ENCODE data around the gene CCDC6. TPM values are rescaled to one million over a fixed set of nuclear protein-coding genes. Genes with fewer than 3 reads are reported as not detected.

CCDC6 gene
- total and polyA plus RNA-seq, 9 of the 15 experiments (the other 6 are each of a cell fraction or from before 2014, with no cell fraction given) = 10.4 to 41.0 (median 20.9) TPM

GRCh38 chr10:59907918-59908807 lies 1.8 kb upstream of the CCDC6 start (continued):
- peak; percentile 59; the same call in 1 of the 2 replicates for TF ChIP-seq ZNF589 (CRISPR knock-in tag; IDR thresholded peaks at IDR 0.05; ENCODE audit: low read depth)
- TF ChIP-seq HBP1 (CRISPR knock-in tag; IDR thresholded peaks at IDR 0.05) = no peak
- no peak; the same call in 1 of the 2 replicates for TF ChIP-seq ZNF24 (IDR thresholded peaks at IDR 0.05)
- TF ChIP-seq ID3 (CRISPR knock-in tag; IDR thresholded peaks at IDR 0.05) = no peak
- TF ChIP-seq ID3 (tag; IDR thresholded peaks at IDR 0.05) = peak; percentile 38; the same call in 1 of the 2 replicates
- TF ChIP-seq CBFA2T2 (conservative IDR thresholded peaks at IDR 0.05) = no peak
- TF ChIP-seq CBX3 (IDR thresholded peaks at IDR 0.05; ENCODE audit: borderline replicate concordance in 1 of 2, low read length in 2 of 2) = no peak
- TF ChIP-seq TAF7 (tag; IDR thresholded peaks at IDR 0.05) = peak; percentile 46; the same call in 1 of the 2 replicates
- no peak for TF ChIP-seq BACH1 (tag; IDR thresholded peaks at IDR 0.05)
- no peak for TF ChIP-seq YBX1 (IDR thresholded peaks at IDR 0.05)
- TF ChIP-seq MTA1 (IDR thresholded peaks at IDR 0.05; ENCODE audit: borderline replicate concordance) = no peak
- TF ChIP-seq ESRRA (IDR thresholded peaks at IDR 0.05; ENCODE audit: borderline replicate concordance, low read depth) = no peak
- TF ChIP-seq ZNF133 (CRISPR knock-in tag; IDR thresholded peaks at IDR 0.05) = no peak
- TF ChIP-seq ZFP30 (CRISPR knock-in tag; IDR thresholded peaks at IDR 0.05; ENCODE audit: borderline replicate concordance) = no peak
- no peak for TF ChIP-seq HLTF (IDR thresholded peaks at IDR 0.05)
- no peak for TF ChIP-seq RBM22 (IDR thresholded peaks at IDR 0.05; ENCODE audit: low read depth, low read length, poor library complexity, severe bottlenecking)
- TF ChIP-seq ZBTB12 (CRISPR knock-in tag; IDR thresholded peaks at IDR 0.05) = no peak
- TF ChIP-seq PHF8 (IDR thresholded peaks at IDR 0.05; ENCODE audit: borderline replicate concordance, low read length) = peak; percentile 61; the same call in 1 of the 2 replicates
- TF ChIP-seq CREBBP (IDR thresholded peaks at IDR 0.05; ENCODE audit: low read depth, low read length) = no peak
- no peak for TF ChIP-seq ZNF785 (CRISPR knock-in tag; IDR thresholded peaks at IDR 0.05)
- no peak for TF ChIP-seq ZNF165 (CRISPR knock-in tag; IDR thresholded peaks at IDR 0.05; ENCODE audit: borderline replicate concordance)
- TF ChIP-seq JUNB (CRISPR knock-in tag; conservative IDR thresholded peaks at IDR 0.05) = no peak
- TF ChIP-seq CBX1 (IDR thresholded peaks at IDR 0.05; ENCODE audit: low read depth) = no peak
- no peak for TF ChIP-seq ZNF445 (CRISPR knock-in tag; IDR thresholded peaks at IDR 0.05; ENCODE audit: low read depth)
- no peak for TF ChIP-seq CHAMP1 (IDR thresholded peaks at IDR 0.05)
